Stimulated activated CD8-positive, alpha-beta memory T cell treated with anti-CD3 and anti-CD28 coated beads, Interleukin-4, amount 100 ng/mL, for 24 hours (primary cell): ENCODE data around the gene MBLAC1.

Experiments
- DNase-seq: peaks from one replicate; pipeline ENCODE4 v3.0.0-alpha.2; 2020; ENCODE audit warnings: low read depth

Gene MBLAC1

GRCh38 chr7:100126931-100127865 lies at the start of gene MBLAC1:
Gene MBLAC1 (plus strand): TSS chr7:100126967. CDS start chr7:100127396, 429 bp downstream.
- DNase-seq, result peak; percentile 82

- DNase-seq, result no peak
These were observed 49.6 kb upstream of the MBLAC1 start for GRCh38 chr7:100077205-100077604.

- no peak for DNase-seq
These were observed 47.7 kb upstream of the MBLAC1 start for GRCh38 chr7:100079024-100079560.

GRCh38 chr7:100080907-100081534 lies 45.7 kb upstream of the MBLAC1 start:
- no peak for DNase-seq

GRCh38 chr7:100081535-100082102 lies 45.1 kb upstream of the MBLAC1 start, which contains the start of gene ZNF3:
Gene ZNF3 (minus strand): TSS chr7:100081723. CDS start chr7:100077357, 4,366 bp downstream.
- DNase-seq, result peak; percentile 95

- no peak for DNase-seq
These were observed 43.8 kb upstream of the MBLAC1 start for GRCh38 chr7:100082978-100083377.

- DNase-seq, result no peak
These were observed 41.3 kb upstream of the MBLAC1 start for GRCh38 chr7:100085515-100085914.

- DNase-seq, result no peak
These were observed 39.6 kb upstream of the MBLAC1 start for GRCh38 chr7:100087055-100087750.

- no peak for DNase-seq
These were observed 38.6 kb upstream of the MBLAC1 start for GRCh38 chr7:100088095-100088620.

- DNase-seq, result peak; percentile 80
These were observed 37.9 kb upstream of the MBLAC1 start, which contains the start of gene COPS6 for GRCh38 chr7:100088621-100089457. Gene COPS6 (plus strand): TSS chr7:100088969. CDS start chr7:100088991, 22 bp downstream.

GRCh38 chr7:100089458-100090196 lies 37.1 kb upstream of the MBLAC1 start:
- DNase-seq, result no peak

- no peak for DNase-seq
These were observed 36.0 kb upstream of the MBLAC1 start for GRCh38 chr7:100090527-100091410.

GRCh38 chr7:100091411-100092181 lies 35.2 kb upstream of the MBLAC1 start:
- DNase-seq, result no peak

GRCh38 chr7:100093054-100093453 lies 33.7 kb upstream of the MBLAC1 start:
- no peak for DNase-seq

GRCh38 chr7:100093498-100093897 lies 33.3 kb upstream of the MBLAC1 start:
- no peak for DNase-seq

- DNase-seq, result no peak
These were observed 32.8 kb upstream of the MBLAC1 start for GRCh38 chr7:100093925-100094486.

- no peak for DNase-seq
These were observed 31.5 kb upstream of the MBLAC1 start for GRCh38 chr7:100095289-100095688.

- DNase-seq, result no peak
These were observed 31.1 kb upstream of the MBLAC1 start for GRCh38 chr7:100095704-100096103.
